ENCODE measurements around the gene PPIB. TPM values are rescaled to one million over a fixed set of nuclear protein-coding genes. Genes with fewer than 3 reads are reported as not detected.

PPIB gene
- total and polyA plus RNA-seq, 9 of the 15 experiments (the other 6 are each of a cell fraction or from before 2014, with no cell fraction given): 306 to 746 (median 439) TPM

- peak; percentile 56; the same call in 1 of the 2 replicates for TF ChIP-seq REST (IDR thresholded peaks at IDR 0.05; ENCODE audit: borderline replicate concordance)
- no peak for TF ChIP-seq REST (CRISPR knock-in tag; IDR thresholded peaks at IDR 0.05; ENCODE audit: low read depth)
- TF ChIP-seq DEAF1 (CRISPR knock-in tag; IDR thresholded peaks at IDR 0.05): peak; percentile 70; the same call in 1 of the 2 replicates
- no peak for TF ChIP-seq TAF9B (IDR thresholded peaks at IDR 0.05; ENCODE audit: partially characterized antibody)
- no peak for TF ChIP-seq MAFK (IDR thresholded peaks at IDR 0.05; ENCODE audit: low read length)
- TF ChIP-seq ELF1 (tag; IDR thresholded peaks at IDR 0.05): peak; percentile 48; the same call in 1 of the 2 replicates
Observed at GRCh38 chr15:64209680-64210334, 47.0 kb upstream of the PPIB start (continued).

All from K562 (cell line).